GM10266 (cell line): ENCODE measurements around the gene SSR4.

Experiments
- DNase-seq: peaks from one replicate; pipeline ENCODE4 v3.0.0; 2012; ENCODE audit errors: extremely low spot score
- TF ChIP-seq, protein P1 (sequence below): IDR thresholded peaks from 2 replicates; pipeline ENCODE4 v1.5.1; 2012; ENCODE audit warnings: mild to moderate bottlenecking, low read depth; ENCODE audit not compliant: control insufficient read depth, insufficient read depth; ENCODE audit errors: missing control alignments

The SSR4 gene

DNA sequence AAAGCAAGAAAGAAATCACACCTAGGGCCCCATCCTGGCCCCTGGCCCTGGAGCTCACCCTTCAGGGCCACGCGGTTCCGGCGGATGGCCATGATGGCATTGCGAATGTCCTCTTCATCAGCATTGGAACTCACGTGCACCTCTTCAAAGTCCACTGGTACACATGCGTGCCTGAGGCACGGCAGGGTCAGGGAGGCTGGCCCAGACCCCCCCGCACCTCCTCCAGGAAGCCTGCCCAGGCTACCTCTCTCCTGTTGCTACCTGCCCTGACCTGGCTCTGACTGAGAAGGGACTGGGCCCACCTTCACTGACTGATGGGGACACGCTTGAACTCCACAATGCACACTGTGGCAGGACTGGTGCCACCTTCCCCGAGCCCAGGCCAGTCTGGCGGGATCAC lies 4.8 kb upstream of the SSR4 start:
- TF ChIP-seq, protein P1, sequence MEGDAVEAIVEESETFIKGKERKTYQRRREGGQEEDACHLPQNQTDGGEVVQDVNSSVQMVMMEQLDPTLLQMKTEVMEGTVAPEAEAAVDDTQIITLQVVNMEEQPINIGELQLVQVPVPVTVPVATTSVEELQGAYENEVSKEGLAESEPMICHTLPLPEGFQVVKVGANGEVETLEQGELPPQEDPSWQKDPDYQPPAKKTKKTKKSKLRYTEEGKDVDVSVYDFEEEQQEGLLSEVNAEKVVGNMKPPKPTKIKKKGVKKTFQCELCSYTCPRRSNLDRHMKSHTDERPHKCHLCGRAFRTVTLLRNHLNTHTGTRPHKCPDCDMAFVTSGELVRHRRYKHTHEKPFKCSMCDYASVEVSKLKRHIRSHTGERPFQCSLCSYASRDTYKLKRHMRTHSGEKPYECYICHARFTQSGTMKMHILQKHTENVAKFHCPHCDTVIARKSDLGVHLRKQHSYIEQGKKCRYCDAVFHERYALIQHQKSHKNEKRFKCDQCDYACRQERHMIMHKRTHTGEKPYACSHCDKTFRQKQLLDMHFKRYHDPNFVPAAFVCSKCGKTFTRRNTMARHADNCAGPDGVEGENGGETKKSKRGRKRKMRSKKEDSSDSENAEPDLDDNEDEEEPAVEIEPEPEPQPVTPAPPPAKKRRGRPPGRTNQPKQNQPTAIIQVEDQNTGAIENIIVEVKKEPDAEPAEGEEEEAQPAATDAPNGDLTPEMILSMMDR: no peak

DNA sequence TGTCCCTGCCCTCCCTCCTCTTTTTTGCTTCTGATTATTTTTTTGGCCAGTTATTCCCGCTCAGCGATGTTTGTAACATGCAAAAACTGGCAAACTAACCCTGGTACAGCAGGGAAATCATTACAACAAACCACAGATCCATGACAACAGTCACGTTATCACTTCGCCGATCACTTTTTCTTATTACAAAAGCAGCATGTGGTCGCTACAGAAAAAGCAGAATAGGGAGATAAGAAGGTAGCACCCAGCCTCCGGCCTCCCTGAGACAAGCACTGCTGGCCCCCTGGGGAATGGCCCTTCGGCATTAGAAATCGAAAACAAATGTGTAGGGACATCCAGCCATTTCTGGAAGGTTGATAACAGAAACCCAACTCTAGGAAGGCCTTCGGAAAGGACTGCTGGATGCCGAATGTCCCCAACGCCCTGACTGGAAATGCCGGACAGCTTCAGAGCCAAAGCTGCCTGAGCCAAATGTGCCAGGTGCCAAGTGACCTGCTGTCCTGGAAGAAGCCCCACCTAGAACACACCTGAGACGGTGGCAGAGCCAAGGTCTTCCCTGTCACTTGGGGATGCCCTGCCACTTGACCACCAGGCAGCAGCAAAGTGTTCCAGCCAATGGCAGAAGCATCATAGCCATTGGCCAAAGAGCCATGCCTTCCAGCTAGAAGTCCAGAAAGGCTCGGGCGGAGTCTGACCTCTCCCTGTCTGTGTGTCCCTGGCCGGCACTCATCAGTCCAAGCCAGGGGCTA lies 3.2 kb upstream of the SSR4 start:
- no peak for DNase-seq
- TF ChIP-seq, protein P1: no peak

More for the DNA sequence above, 4.8 kb upstream of the SSR4 start:
- DNase-seq: no peak

DNA sequence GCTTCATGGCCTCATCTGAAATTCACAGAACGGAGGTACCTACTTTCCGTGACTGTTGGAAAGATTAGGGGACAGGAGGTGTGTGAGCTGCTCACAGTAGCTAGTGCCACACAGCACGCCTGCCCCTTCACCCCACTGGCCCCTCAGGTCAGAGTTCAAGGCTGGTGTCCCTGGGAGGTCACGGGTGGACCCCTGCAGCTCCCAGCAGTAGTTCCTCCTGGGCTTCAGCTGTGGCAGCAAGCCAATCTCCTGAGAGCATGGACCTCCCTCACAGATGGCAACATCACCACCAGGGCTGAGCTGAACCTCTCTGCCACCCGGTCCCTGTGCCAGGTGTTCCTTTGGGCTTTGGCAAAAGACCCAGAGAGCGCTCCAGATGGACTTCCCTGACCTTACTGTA lies 2.1 kb upstream of the SSR4 start:
- no peak for DNase-seq
- TF ChIP-seq, protein P1: no peak

DNA sequence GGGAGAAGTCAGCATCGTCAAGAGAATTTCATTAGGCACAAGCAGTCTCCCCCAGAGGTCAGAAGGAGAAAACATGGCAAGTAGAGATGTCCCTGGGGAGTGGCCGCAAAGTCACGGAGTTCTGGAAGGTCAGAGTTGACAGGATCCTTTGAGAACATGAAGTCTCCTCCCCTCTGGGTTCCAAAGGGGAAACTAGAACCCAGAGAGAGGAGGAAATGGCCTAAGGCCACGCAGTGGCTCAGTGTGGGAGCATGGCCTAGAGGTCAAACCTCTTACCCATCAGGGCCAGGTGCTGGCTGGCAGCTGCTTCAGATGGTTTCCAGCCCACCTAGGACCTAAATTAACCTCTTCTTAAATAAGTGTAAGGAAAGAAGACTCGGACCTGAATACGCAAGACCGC lies 1.2 kb upstream of the SSR4 start:
- DNase-seq: no peak
- TF ChIP-seq, protein P1: no peak

DNA sequence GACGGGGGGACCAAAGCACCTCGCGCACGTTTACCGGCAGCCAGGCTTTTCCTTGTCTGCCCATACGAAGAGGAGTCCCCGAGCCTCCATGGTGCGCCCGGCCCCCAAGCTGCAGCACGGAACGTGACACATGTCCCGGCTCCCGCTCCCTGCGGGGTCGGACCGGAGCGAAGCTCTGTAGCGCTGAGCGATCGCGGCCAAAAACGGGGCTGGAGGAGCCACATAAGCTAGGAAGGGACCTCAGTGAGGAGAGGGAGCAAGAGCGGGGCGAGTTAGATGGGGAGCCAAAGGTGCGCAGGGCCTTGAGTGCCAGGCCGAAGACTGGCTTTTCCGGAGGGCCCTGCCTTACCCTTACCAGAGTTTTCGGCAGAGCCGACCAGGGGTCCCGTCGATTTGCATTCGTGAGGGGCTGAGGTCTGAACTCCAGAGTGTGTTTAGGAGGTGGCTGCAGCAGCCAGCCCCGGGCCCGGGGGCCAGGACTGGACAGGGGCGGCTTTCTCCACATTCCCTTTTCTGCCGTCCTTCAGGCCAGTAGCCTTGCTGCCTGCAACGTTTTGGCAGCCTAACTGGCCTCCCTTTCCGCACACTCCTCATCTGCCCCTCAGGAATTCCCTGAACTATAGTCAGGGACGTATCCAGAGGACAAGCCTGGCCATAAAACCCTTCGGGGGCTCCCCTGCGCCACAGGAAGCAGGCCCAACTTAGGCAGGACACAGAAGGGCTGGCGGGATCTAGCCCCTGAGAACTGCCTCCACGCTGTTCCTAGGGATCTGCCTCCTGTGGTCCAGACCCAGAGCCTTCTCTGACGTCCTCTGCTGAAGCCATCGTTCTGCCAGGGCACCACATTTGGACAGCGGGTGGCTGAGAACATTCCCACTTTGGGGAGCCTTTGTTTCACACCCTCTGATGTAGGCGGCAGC lies 689 bp downstream of the SSR4 start:
- no peak for DNase-seq

DNA sequence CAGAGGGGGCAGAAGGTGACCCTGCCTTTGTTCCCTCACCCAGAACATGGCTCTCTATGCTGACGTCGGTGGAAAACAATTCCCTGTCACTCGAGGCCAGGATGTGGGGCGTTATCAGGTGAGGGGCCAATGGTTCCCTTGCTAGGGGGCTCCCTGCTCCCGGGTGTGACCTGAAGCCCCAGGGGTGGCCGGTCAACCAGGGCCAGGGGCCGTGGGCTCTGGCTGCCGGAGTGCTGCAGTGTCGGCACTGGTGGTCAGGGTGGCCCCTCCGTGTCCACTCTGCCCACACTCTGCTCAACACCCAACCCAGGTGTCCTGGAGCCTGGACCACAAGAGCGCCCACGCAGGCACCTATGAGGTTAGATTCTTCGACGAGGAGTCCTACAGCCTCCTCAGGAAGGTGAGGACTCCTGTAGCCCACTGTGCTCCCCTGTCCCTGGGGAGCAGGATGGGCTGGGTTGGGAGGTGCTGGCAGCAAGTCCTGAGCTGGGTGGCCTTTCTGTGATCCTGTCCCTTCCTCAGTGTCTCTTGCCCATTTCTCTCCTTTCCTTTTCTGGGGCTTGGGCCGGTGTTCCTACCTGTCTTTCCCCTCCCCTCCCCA lies 3.0 kb downstream of the SSR4 start:
- DNase-seq: no peak
- TF ChIP-seq, protein P1: no peak

More for the DNA sequence above, 689 bp downstream of the SSR4 start:
- TF ChIP-seq, protein P1: no peak
